Mesothelial cell of epicardium (in vitro differentiated cells): ENCODE data around the gene TAF9. TPM values are rescaled to one million over a fixed set of nuclear protein-coding genes. Genes with fewer than 3 reads are reported as not detected.

Experiments used
- DNase-seq, 2 experiments: peaks; one replicate each; pipeline ENCODE4 v3.0.0; 2021; ENCODE audit warnings: low spot score in 2 of 2; ENCODE audit not compliant: unreplicated experiment in 2 of 2
- H3K27ac Mint-ChIP-seq: 2 replicates; pipeline ENCODE4 v1.8.0; 2021; ENCODE audit warnings: mixed read lengths
- H3K27me3 Mint-ChIP-seq: 2 replicates; pipeline ENCODE4 v1.8.0; 2021; ENCODE audit warnings: low read depth, mixed read lengths
- H3K36me3 Mint-ChIP-seq: 2 replicates; pipeline ENCODE4 v1.8.0; 2021; ENCODE audit warnings: mixed read lengths
- H3K4me1 Mint-ChIP-seq: 2 replicates; pipeline ENCODE4 v1.8.0; 2021; ENCODE audit warnings: mixed read lengths
- H3K4me3 Mint-ChIP-seq: 2 replicates; pipeline ENCODE4 v1.8.0; 2021; ENCODE audit warnings: mild to moderate bottlenecking, moderate library complexity, mixed read lengths
- H3K9me3 Mint-ChIP-seq: 2 replicates; pipeline ENCODE4 v1.8.0; 2021; ENCODE audit warnings: mixed read lengths
- CTCF ChIP-seq: fragments of 200-600 bp; sonication (generic); IDR thresholded peaks from one replicate; pipeline ENCODE4 v1.5.0; 2021; ENCODE audit warnings: antibody characterized with exemption; ENCODE audit not compliant: unreplicated experiment
- total RNA-seq: library from RNA; stranded (reverse); gene quantifications from 3 replicates; pipeline ENCODE4 v1.2.1, GENCODE V29; 2021

The TAF9 gene
- total RNA-seq, 1 donor from 2014 or later: 49.0 TPM

- Mint-ChIP-seq H3K27me3 (no peaks in the 10 kb centered on the region), H3K36me3 (peaks cover 17% of the 10 kb centered on the region), H3K4me1 (no peaks in the 10 kb centered on the region), H3K9me3 (no peaks in the 10 kb centered on the region), H3K4me3 (no peak overlapping the region), H3K27ac (no peak overlapping the region)
- no peak for TF ChIP-seq CTCF
- DNase-seq: no peak
These were observed 51.9 kb downstream of the TAF9 start for GRCh38 chr5:69317391-69317790.

DNA sequence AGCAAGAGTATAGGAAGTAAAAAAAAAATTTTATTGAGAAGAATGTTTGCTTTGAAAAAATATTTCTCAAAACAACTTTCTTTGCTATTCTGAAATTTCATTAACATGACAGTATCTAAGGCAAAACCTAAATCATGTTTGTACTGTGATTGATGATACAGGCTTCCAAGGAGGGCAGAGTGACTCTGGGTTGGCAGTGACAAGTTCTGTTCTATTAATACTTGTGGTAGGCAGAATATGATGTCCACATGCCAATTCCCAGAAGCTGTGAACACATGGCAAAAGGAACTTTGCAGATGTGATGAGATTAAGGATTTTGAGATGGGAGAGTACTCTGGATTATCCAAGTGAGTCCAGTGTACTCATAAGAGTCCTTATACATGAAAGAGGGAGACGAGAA, 53.3 kb downstream of the TAF9 start:
- no peak for TF ChIP-seq CTCF
- Mint-ChIP-seq H3K27ac (no peak overlapping the region), H3K36me3 (peaks cover 17% of the 10 kb centered on the region), H3K9me3 (no peaks in the 10 kb centered on the region), H3K4me1 (no peaks in the 10 kb centered on the region), H3K27me3 (no peaks in the 10 kb centered on the region), H3K4me3 (no peak overlapping the region)
- no peak for DNase-seq

Other genes with a start within 250 kb of the TAF9 start
- gene CCNB1, start 202.4 kb downstream of the TAF9 start, total RNA-seq: 55.3 to 62.7 TPM (median 60.5 TPM) in 3 replicates
- gene CENPH, start 179.9 kb downstream of the TAF9 start, total RNA-seq: 14.8 to 15.3 TPM (median 15.1 TPM) in 3 replicates
- 25.1 to 26.5 TPM (median 26.4 TPM) in 3 replicates for gene CDK7, start 134.6 kb downstream of the TAF9 start, total RNA-seq
- gene CCDC125, start 36.7 kb downstream of the TAF9 start, total RNA-seq: 9.0 to 9.7 TPM (median 9.1 TPM) in 3 replicates
- 28.0 to 31.3 TPM (median 28.3 TPM) in 3 replicates for gene AK6, start within 50 bp of the TAF9 start, total RNA-seq
- 31.6 to 33.4 TPM (median 33.2 TPM) in 3 replicates for gene RAD17, start 298 bp upstream of the TAF9 start, total RNA-seq
- 18.8 to 20.0 TPM (median 19.6 TPM) in 3 replicates for gene MARVELD2, start 45.6 kb upstream of the TAF9 start, total RNA-seq
- 36.1 to 37.8 TPM (median 37.0 TPM) in 3 replicates for gene OCLN, start 123.3 kb upstream of the TAF9 start, total RNA-seq
- gene GTF2H2C, start 190.7 kb upstream of the TAF9 start, total RNA-seq: 41.8 to 46.2 TPM (median 46.0 TPM) in 3 replicates